22Rv1 (cell line): ENCODE results near the gene SLC27A5.

ENCODE experiments used
- H3K27ac ChIP-seq: fragments of 450-650 bp; 2 replicates; pipeline ENCODE4 v1.5.1; 2017
- ZFX ChIP-seq: fragments of 450-650 bp; IDR thresholded peaks from 2 replicates; pipeline ENCODE4 v1.6.1; 2017; ENCODE audit warnings: antibody characterized with exemption, borderline replicate concordance
- TF ChIP-seq, protein P1 (sequence below): fragments of 450-650 bp; IDR thresholded peaks from 2 replicates; pipeline ENCODE4 v1.5.1; 2017; ENCODE audit warnings: mild to moderate bottlenecking

The SLC27A5 gene

DNA sequence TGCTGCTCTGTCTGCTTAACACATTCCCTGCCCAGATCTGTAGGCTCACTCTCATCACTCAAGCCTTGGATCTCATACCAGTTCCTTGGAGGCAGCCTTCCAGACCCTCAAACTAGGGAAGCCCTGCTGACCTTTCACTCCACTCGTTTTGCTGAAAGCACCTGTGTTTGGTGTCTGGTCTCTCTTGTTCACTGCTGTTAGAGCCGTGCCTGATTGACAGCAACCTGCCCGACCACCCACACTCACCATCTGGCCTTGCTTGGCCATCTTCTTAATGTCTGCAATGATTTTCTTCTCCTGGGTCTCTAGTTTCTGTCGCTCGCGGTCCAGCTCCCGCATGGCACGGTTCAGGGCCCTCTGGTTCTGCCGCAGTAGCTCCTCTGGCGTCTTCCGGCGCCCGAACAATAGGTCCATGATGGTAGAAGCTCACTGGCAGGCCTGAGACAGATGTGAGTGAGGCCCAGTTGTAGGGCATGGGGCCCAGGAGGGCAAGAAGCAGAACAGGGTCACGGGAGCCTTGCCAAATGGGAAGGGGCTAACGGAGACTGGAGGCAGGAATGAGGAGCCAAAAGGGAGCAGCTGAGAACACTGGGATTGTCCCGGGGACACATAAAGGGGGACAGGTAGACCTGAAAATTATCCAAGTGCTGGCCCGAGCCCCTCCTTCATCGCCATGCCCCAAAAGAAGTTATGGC is 42.2 kb upstream of the SLC27A5 start:
- peak overlapping the region; percentile 99 for H3K27ac ChIP-seq
- TF ChIP-seq ZFX: no peak
- TF ChIP-seq, protein P1, sequence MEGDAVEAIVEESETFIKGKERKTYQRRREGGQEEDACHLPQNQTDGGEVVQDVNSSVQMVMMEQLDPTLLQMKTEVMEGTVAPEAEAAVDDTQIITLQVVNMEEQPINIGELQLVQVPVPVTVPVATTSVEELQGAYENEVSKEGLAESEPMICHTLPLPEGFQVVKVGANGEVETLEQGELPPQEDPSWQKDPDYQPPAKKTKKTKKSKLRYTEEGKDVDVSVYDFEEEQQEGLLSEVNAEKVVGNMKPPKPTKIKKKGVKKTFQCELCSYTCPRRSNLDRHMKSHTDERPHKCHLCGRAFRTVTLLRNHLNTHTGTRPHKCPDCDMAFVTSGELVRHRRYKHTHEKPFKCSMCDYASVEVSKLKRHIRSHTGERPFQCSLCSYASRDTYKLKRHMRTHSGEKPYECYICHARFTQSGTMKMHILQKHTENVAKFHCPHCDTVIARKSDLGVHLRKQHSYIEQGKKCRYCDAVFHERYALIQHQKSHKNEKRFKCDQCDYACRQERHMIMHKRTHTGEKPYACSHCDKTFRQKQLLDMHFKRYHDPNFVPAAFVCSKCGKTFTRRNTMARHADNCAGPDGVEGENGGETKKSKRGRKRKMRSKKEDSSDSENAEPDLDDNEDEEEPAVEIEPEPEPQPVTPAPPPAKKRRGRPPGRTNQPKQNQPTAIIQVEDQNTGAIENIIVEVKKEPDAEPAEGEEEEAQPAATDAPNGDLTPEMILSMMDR: no peak

DNA sequence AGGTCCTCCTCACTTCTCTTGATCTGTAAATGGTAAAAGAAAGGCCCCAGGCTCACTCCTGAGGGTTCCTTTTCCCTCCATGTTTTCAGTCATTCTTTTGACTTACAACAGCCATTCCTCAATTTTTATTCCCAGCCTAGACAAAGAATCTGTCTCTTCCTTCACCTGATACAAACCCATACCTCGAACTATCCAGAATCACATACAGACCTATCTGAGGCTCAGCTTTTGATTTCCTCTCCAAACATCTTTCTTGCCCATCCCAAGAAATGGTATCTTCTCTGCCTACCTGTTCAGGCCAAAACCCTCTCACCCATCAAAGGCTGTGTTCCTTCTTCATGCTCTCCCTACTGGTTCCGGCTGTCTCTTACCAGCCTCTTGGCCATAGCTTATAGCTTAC is 40.9 kb upstream of the SLC27A5 start:
- TF ChIP-seq, protein P1: no peak
- no peak for TF ChIP-seq ZFX
- peak overlapping the region; percentile 99 for H3K27ac ChIP-seq

DNA sequence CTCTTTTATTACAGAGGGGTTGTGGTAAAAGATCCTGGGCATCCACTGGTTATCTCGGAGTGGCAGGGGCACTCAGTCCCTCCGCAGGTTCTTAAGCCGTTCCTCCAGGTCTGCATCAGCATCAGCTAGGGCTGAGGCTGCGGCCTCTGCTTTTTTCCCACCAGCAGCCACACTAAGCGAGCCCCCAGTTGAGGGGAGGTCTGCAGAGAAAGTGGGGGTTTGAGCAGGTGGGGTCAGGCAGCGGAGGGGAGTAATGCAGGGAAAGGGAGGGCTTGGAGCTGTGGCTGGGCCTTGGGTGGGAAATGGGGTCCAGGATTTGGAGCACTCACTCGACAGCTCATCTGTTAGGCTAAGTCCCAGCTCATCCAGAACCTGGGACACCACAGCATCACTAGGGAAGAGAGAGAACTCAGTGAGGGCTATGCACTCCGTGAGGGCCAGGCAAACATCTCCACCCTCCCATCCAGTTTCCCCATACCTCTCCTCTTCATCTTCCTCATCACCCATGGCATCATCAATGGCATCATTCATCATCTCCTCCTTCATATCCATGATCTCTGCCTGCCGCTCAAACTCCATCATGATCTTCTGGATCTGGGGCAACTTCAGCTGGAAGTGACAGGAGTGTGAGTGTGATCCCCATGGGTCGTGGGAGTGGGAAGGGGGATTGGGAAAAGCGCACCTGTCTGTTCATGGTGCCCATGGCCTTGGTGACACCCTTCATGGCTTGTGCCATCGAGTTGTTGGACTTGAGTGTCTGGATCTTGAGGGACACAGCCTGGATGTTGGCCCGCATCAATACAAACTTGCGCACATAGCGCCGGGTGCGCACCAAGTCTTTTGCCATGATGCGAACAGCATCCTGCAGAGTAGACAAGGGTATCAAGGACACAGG is 40.0 kb upstream of the SLC27A5 start:
- TF ChIP-seq, protein P1: no peak
- TF ChIP-seq ZFX: no peak
- H3K27ac ChIP-seq: peak overlapping the region; percentile 99

DNA sequence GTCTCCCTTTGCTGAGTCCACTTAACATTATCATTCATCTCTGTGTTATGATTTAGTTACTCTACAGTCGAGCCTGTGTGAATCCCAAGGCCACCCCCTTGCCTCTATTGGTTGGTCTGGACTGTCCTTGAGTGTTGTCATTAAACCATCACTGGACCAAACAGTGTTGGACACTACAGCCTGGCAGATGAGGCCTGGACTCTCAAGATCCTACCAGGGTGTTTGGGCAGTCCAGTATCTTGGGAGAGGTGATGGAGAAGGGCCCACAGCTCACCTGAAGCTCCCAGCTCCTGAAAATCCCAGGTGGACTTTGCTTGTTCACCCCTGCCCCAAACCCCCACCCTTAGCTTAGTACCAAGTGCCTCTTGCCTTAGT is 39.3 kb upstream of the SLC27A5 start:
- H3K27ac ChIP-seq: peak overlapping the region; percentile 99
- no peak for TF ChIP-seq ZFX
- TF ChIP-seq, protein P1: no peak

DNA sequence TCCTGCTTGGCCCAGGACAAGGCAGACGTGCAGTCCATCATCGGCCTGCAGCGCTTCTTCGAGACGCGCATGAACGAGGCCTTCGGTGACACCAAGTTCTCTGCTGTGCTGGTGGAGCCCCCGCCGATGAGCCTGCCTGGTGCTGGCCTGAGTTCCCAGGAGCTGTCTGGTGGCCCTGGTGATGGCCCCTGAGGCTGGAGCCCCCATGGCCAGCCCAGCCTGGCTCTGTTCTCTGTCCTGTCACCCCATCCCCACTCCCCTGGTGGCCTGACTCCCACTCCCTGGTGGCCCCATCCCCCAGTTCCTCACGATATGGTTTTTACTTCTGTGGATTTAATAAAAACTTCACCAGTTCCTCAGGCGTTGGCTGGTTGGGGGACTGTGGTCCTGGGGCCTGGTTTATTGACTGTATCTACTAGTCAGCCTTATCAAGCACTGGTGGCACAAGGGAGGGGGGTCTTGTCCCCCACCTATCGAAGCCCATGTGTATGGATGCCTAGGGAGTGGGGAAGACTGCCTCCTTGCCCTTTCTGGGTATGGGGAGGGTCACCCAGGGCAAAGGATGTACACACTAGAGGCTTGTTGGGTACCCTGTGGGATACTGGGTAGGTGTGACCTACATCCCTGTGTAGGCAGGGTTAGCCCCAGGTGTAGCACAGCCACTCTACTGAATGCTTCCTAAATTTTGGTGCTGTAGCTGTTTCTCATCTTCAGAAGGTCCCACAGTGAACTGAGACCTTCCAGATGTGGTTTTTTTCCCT is 38.8 kb upstream of the SLC27A5 start:
- H3K27ac ChIP-seq: peak overlapping the region; percentile 99; the same call in 1 of the 2 replicates
- no peak for TF ChIP-seq ZFX
- TF ChIP-seq, protein P1: no peak

DNA sequence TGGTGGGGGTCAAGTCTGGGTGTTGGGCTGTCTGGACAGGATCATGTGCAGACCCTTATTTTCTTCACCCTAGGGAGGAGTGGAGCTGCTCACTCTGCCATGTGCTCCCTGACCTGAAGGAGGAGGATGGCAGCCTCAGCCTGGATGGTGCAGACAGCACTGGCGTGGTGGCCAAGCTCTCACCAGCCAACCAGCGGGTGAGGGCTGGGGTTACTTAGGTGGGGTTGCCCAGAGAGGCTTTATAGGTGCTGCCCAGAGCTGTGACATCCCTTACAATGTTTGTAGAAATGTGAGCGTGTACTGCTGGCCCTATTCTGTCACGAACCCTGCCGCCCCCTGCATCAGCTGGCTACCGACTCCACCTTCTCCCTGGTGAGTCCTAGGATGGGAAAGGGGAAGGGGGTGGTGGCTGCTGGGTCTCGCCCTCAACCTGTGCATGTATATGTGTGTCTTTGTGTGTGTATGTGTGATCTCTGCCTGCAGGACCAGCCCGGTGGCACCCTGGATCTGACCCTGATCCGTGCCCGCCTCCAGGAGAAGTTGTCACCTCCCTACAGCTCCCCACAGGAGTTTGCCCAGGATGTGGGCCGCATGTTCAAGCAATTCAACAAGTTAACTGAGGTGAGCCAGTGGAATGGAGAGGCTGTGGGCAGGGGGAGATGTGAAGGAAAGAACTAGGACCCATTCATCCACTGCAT is 38.0 kb upstream of the SLC27A5 start:
- TF ChIP-seq, protein P1: no peak
- TF ChIP-seq ZFX: no peak
- H3K27ac ChIP-seq: 0 out of 2 replicates have a peak overlapping the region, but pooled peaks have one; percentile 99
